NCI-H2227 treated with DMSO at 0.1 percent for 48 hours (cell line): Measurements from ENCODE around the gene ERGIC3.

Experiments
- DNase-seq: peaks from one replicate; lab custom pipeline; 2025; lab: John Stamatoyannopoulos, UW

The ERGIC3 gene

GRCh38 chr20:35541783-35542662 is at the start of gene ERGIC3:
ERGIC3 (plus strand) TSS chr20:35542078; CDS start chr20:35542098, 20 bp downstream.
- DNase-seq: peak; percentile 97

- DNase-seq: no peak
These were observed 49.5 kb upstream of the ERGIC3 start for GRCh38 chr20:35492352-35492751.

GRCh38 chr20:35496481-35496880 is 45.4 kb upstream of the ERGIC3 start:
- no peak for DNase-seq

GRCh38 chr20:35497320-35497719 is 44.6 kb upstream of the ERGIC3 start:
- DNase-seq: no peak

- no peak for DNase-seq
These were observed 44.1 kb upstream of the ERGIC3 start for GRCh38 chr20:35497780-35498189.

GRCh38 chr20:35499271-35499670 is 42.6 kb upstream of the ERGIC3 start:
- DNase-seq: no peak

GRCh38 chr20:35502352-35502751 is 39.5 kb upstream of the ERGIC3 start:
- no peak for DNase-seq

- no peak for DNase-seq
These were observed 38.6 kb upstream of the ERGIC3 start for GRCh38 chr20:35503281-35503680.

GRCh38 chr20:35503841-35504561 is 37.9 kb upstream of the ERGIC3 start:
- DNase-seq: no peak

GRCh38 chr20:35504751-35505150 is 37.1 kb upstream of the ERGIC3 start:
- no peak for DNase-seq

- DNase-seq: no peak
These were observed 35.7 kb upstream of the ERGIC3 start for GRCh38 chr20:35506179-35506578.

- DNase-seq: no peak
These were observed 34.8 kb upstream of the ERGIC3 start for GRCh38 chr20:35506872-35507638.

GRCh38 chr20:35508493-35509218 is 33.2 kb upstream of the ERGIC3 start:
- no peak for DNase-seq

GRCh38 chr20:35510951-35511735 is 30.7 kb upstream of the ERGIC3 start:
- no peak for DNase-seq

- peak; percentile 18 for DNase-seq
These were observed 30.0 kb upstream of the ERGIC3 start for GRCh38 chr20:35511814-35512420.

GRCh38 chr20:35514371-35514932 is 27.4 kb upstream of the ERGIC3 start:
- no peak for DNase-seq

GRCh38 chr20:35515341-35515740 is 26.5 kb upstream of the ERGIC3 start:
- no peak for DNase-seq

GRCh38 chr20:35515949-35516645 is 25.8 kb upstream of the ERGIC3 start:
- DNase-seq: no peak

- no peak for DNase-seq
These were observed 24.8 kb upstream of the ERGIC3 start for GRCh38 chr20:35517125-35517524.
